Hypothalamus (tissue), 51 donors: ENCODE results near the gene FBLN5.

Experiments used
- DNase-seq, 51 donors: peaks; one replicate each; lab custom pipeline; 2025; lab: John Stamatoyannopoulos, UW

The FBLN5 gene

GRCh38 chr14:91835920-91836843 lies 111.3 kb downstream of the FBLN5 start:
- peak in 13 of 51 donors; percentile 4 to 64 (median 23) for DNase-seq

DNA sequence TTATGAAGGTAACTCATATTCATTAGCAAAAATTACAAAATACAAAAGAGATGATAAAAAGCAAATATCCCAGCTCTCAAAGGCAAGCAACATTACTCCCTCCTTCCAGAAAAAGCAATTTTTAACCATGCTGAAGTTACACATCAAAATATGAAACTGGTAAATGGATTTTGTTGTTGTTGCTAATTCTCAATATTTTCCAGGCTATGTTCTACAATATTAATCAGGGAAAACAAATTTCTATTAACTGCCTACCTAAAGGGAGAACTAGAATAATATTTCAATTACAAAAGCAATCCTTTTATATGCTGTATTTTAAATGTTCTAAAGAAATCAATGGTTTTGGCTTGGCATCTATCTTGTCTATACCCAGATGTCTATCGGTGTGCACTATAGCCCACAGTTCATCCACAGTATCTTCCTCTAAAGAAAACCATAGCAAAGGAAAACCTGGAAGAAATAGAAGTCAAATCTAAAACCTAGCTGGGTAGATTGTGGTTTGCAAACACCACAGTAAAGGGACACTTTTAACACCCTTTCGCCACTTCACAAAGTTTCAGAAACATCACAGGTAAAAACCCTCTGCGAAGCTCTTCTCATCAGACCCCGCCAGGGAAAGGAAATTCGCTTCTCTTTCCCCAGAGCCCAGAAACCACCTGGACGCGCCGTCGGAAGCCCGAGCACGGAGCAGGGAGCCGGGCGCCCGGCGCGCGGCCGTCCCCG lies 112.1 kb downstream of the FBLN5 start:
- no peak for DNase-seq

GRCh38 chr14:91834571-91834970 lies 112.9 kb downstream of the FBLN5 start:
- DNase-seq = no peak

- no peak for DNase-seq
These were observed 116.2 kb downstream of the FBLN5 start for GRCh38 chr14:91831337-91831736.

DNA sequence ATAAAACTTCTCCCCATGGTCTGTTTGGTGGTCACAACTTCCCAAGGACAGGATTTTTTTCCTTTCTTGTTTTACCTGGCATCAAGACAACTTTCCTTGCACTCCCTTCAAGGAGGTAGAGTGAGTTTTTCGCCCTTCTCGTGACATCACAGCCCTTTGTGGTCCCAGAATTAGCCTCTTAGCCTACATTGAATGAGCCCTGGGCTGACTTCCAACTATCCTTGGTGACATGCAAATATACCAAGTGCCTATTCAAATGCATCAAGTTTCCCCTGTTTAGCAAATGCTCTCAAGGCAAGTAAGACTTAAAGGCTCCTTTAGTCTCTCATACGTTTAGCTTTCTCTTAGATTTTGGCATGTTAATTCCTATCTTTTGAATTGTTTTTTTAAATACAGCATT lies 116.7 kb downstream of the FBLN5 start:
- DNase-seq = peak in 13 of 51 donors; percentile 1 to 34 (median 10)

DNA sequence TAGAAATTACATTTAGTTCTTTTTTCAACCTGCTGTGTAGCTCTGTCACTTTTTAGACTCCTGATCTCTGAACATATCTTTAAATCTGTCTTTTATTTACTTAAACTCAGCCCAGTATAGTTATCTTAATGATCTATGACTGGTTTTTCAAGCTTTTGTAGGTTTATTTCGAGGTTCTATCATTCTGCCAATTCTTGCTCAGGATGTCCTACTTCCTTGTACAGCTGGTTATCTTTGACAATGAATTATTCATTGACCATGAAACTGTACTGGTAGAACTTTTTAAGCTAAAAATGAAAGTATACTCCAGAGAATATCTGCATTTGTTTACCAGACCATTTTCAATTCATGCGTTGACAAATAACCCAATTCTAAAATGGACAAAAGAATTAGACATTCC lies 118.0 kb downstream of the FBLN5 start:
- DNase-seq = no peak

GRCh38 chr14:91827746-91828145 lies 119.7 kb downstream of the FBLN5 start:
- DNase-seq = no peak
